ENCODE measurements around the gene PRXL2C. TPM values are rescaled to one million over a fixed set of nuclear protein-coding genes. Genes with fewer than 3 reads are reported as not detected.
A peak's percentile ranks its signal among the peaks of the same experiment; 100 is the strongest.
"Not testable (repeated sequence)": the region's sequence is repeated elsewhere in the genome, so short reads cannot be mapped to it uniquely, and the experiment has no call there.

Gene PRXL2C
- total and polyA plus RNA-seq, 8 donors = 4.9 to 11.2 (median 8.2) TPM

DNA sequence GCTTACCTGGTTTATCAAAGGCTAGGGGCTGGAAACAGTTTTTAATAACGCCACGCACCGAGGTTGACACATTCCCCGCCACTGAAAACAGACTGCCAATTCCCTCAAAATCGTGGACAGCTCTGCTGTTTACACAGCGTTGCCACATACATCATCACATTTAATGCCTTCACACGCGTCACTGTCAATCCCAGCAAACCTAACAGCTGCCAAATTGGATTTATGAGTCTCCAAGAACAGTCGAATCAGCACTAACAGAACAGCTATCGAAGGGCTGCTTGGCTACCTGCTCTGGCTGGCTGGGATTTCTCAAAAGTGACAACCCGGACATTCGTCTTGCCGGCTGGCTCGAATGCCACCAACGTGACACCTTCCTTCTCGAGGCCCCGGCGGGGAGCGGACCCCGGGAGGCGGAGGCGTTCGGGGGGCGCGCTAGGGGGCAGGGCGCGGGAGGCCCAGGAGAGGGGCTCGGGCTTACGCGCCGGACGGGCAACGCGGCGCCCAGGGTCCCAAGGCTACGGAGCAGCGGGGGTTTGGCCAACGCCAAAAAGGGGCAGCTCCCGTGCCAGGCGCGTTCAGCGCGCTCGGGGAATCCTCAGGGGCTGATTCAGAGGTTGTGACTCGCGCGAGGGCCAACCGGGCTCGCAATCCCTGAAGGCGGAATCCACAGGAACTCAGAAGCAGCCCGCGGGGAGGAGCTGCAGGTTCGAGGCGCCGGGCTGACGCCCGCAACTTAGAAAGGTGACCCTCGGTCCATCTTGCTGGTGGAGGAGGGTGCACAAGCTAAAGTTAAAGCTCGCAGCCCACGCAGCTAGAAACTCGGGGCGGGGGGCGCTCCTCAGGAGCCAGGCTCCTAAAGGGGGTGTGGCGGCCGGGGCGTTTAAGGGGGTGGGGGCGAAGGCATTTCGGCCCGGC is 36.7 kb downstream of the PRXL2C start:
- WGBS, 2 donors = 1 to 2% methylated on average over 54 to 69 of the region's 69 CpGs
- Histone ChIP-seq H3K27ac (peak overlapping the region; percentile 65 to 78 (median 74)), H3K4me3 (peak overlapping the region; percentile 73 to 88 (median 83)), H3K27me3 (no peaks in the 10 kb centered on the region), H3K4me1 (no peaks in the 10 kb centered on the region), H3K36me3 (no peaks in the 10 kb centered on the region), H3K9me3 (no peaks in the 10 kb centered on the region)
- TF ChIP-seq, protein P1, sequence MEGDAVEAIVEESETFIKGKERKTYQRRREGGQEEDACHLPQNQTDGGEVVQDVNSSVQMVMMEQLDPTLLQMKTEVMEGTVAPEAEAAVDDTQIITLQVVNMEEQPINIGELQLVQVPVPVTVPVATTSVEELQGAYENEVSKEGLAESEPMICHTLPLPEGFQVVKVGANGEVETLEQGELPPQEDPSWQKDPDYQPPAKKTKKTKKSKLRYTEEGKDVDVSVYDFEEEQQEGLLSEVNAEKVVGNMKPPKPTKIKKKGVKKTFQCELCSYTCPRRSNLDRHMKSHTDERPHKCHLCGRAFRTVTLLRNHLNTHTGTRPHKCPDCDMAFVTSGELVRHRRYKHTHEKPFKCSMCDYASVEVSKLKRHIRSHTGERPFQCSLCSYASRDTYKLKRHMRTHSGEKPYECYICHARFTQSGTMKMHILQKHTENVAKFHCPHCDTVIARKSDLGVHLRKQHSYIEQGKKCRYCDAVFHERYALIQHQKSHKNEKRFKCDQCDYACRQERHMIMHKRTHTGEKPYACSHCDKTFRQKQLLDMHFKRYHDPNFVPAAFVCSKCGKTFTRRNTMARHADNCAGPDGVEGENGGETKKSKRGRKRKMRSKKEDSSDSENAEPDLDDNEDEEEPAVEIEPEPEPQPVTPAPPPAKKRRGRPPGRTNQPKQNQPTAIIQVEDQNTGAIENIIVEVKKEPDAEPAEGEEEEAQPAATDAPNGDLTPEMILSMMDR (IDR thresholded peaks at IDR 0.05) = no peak
- ATAC-seq = peak; percentile 45 to 55 (median 52)
- intact Hi-C loops (cut with DNase I) = no loop called here
- FAIRE-seq = no peak
- DNase-seq = peak; percentile 39 to 82 (median 60)

DNA sequence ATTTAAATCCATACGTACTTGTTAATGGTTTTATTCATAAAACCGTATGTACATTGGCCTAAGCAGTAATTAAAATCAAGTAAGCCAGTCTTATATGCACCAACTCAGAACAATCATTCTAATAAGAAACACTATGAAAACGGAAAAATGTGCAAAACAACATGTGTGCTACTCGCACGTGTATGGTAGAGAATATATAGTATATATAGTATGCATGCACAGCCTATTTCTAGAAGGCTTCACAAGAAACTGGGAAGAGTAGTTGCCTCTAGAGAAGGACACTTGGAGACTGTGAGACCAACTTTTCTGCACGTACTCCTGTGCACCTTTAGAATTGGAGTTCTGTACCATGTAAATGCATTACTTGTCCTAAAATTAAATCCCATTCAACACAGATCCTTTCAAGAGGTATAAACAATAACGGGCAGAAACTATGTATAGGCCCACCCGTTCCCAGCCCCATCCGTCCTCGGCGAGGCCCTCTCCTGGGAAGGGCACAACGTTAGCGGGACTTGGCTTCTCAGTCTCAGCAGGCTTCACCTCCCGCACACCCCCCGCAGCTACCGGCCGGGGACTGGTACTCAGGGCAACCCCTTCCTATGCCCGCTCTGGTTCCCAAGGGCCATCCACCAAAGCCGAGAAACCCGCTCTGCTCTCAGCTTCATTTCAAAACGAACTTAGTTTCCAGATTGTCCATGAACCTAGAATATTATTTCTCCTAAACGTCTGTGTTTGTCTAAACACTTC is 37.5 kb downstream of the PRXL2C start:
- WGBS, 2 donors = 75 to 77% methylated on average over 22 of the region's 22 CpGs
- Histone ChIP-seq H3K27ac (peak overlapping the region in 3 of 4 donors; percentile 65 to 74 (median 73)), H3K27me3 (no peaks in the 10 kb centered on the region), H3K36me3 (no peaks in the 10 kb centered on the region), H3K9me3 (no peaks in the 10 kb centered on the region), H3K4me1 (peaks cover 0 to 3% (median 0%) of the 10 kb centered on the region in 3 donors), H3K4me3 (peak overlapping the region in 2 of 4 donors; percentile 87 to 88)
- DNase-seq = peak in 4 of 6 donors; percentile 18 to 69 (median 24)
- TF ChIP-seq, protein P1 (IDR thresholded peaks at IDR 0.05) = no peak
- ATAC-seq = no peak
- no peak for FAIRE-seq
- intact Hi-C loops (cut with DNase I) = no loop called here

DNA sequence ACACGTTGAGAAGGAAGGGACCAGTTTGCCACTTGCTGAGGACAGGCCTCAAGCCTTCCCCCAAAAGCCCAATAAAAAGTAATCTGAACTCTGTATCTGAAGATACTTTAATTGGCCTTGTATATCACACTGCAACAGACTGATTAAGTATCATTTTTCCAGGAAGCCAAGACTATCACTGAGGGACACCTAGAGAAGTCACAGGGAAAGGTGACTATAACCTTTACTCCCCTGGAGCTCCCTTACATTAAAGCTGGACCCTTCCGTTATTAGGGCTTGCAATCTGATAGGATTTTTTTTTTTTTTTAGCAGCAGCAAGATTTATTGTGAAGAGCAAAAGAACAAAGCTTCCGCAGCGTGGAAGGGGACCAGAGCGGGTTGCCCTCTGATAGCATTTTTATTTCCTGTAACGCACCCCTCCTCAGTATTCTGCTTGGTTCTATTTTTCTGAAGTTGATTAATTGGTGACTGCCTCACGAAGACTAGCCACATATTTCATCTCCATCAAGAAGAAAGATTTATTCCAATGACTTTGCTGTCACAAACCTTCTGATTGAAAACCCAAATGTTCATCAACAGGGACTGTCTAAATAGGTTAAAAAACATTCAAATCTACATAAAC is 38.2 kb downstream of the PRXL2C start:
- ATAC-seq = no peak
- 81 to 88% methylated on average over 7 of the region's 7 CpGs for whole genome bisulfite sequencing, 2 donors
- Histone ChIP-seq H3K27ac (no peak overlapping the region), H3K27me3 (no peaks in the 10 kb centered on the region), H3K4me1 (peaks cover 0 to 7% (median 0%) of the 10 kb centered on the region in 3 donors), H3K4me3 (no peak overlapping the region), H3K9me3 (no peaks in the 10 kb centered on the region), H3K36me3 (no peaks in the 10 kb centered on the region)
- intact Hi-C loops (cut with DNase I) = no loop called here
- FAIRE-seq = no peak
- no peak for DNase-seq
- TF ChIP-seq, protein P1 (IDR thresholded peaks at IDR 0.05) = no peak

DNA sequence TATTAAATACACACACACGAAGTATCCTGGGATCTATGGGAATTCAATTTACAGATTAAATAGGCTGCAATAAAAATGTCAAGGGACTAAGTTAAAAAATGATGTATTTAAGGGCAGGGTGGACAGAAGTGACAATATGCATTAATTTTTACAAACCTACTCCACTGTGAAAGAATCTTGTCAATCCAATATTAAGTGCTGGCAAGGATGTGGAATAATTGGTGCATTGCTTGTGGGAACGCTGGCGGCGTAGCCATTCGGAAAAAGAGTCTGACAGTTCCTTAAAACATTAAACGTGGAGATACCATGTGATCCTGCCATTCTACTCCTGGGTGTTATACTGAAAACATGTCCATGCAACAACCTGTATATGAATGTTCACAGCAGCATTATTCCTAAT is 39.7 kb downstream of the PRXL2C start:
- no peaks in the 10 kb centered on the region for H3K27me3 ChIP-seq
- H3K4me1 ChIP-seq = peaks cover 0 to 14% (median 0%) of the 10 kb centered on the region in 3 donors
- FAIRE-seq (no peak), DNase-seq (no peak), ATAC-seq (no peak)
- no peak overlapping the region for H3K27ac ChIP-seq
- intact Hi-C loops (cut with DNase I) = no loop called here
- no peaks in the 10 kb centered on the region for H3K36me3 ChIP-seq
- TF ChIP-seq, protein P1 (IDR thresholded peaks at IDR 0.05) = no peak
- 87 to 92% methylated on average over 6 of the region's 6 CpGs for WGBS, 2 donors
- H3K4me3 ChIP-seq = no peak overlapping the region
- H3K9me3 ChIP-seq = no peaks in the 10 kb centered on the region

DNA sequence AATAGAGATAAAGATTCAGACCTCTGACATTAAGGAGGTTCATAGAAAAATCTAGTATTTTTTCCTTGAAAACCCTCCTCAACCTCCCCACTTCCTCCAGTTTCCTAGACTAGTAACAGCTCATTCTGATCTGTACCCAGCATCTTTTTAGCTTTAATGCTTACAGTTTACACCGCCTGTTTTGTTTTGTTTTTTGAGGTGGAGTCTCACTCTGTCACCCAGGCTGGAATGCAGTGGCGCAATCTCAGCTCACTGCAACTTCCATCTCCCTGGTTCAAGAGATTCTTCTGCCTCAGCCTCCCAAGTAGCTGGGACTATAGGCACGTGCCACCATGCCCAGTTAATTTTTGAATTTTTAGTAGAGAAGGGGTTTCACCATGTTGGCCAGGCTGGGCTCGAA is 40.5 kb downstream of the PRXL2C start:
- intact Hi-C loops (cut with DNase I); H3K27ac ChIP-seq: not testable (repeated sequence)

More for the DNA sequence above, 40.5 kb downstream of the PRXL2C start:
- not testable (repeated sequence) for H3K27me3 ChIP-seq, H3K4me3 ChIP-seq, FAIRE-seq, H3K9me3 ChIP-seq, DNase-seq, H3K36me3 ChIP-seq, ATAC-seq
- peaks cover 0 to 14% (median 0%) of the 10 kb centered on the region in 3 donors for H3K4me1 ChIP-seq
- WGBS, 2 donors = 85 to 90% methylated on average over 4 of the region's 4 CpGs
